HG02884 (cell line): ENCODE results near the gene CARS1.
"Not testable (repeated sequence)": the region's sequence is repeated elsewhere in the genome, so short reads cannot be mapped to it uniquely, and the experiment has no call there.

ENCODE experiments used
- ATAC-seq: cut with Tn5 transposase; IDR thresholded peaks from one replicate; pipeline ENCODE4 v1.9.1; 2021; ENCODE audit warnings: mild to moderate bottlenecking, moderate library complexity; ENCODE audit not compliant: unreplicated experiment

CARS1 gene

GRCh38 chr11:3063876-3064275 is 6.7 kb upstream of the CARS1 start:
- not testable (repeated sequence) for ATAC-seq

- ATAC-seq: not testable (repeated sequence)
These were observed 6.2 kb upstream of the CARS1 start for GRCh38 chr11:3063432-3063831.

- ATAC-seq: no peak
These were observed 3.3 kb upstream of the CARS1 start for GRCh38 chr11:3060436-3061025.

GRCh38 chr11:3058753-3059664 is 1.8 kb upstream of the CARS1 start:
- ATAC-seq: no peak

- no peak for ATAC-seq
These were observed 741 bp downstream of the CARS1 start for GRCh38 chr11:3056296-3057068.

GRCh38 chr11:3055891-3056290 is 1.3 kb downstream of the CARS1 start:
- ATAC-seq: no peak

- ATAC-seq: no peak
These were observed 4.7 kb downstream of the CARS1 start for GRCh38 chr11:3052567-3052966.

- no peak for ATAC-seq
These were observed 5.1 kb downstream of the CARS1 start for GRCh38 chr11:3052109-3052479.

GRCh38 chr11:3051196-3052108 is 5.8 kb downstream of the CARS1 start:
- no peak for ATAC-seq

GRCh38 chr11:3050386-3051195 is 6.6 kb downstream of the CARS1 start:
- no peak for ATAC-seq

GRCh38 chr11:3049430-3050243 is 7.6 kb downstream of the CARS1 start:
- ATAC-seq: peak; percentile 89

GRCh38 chr11:3047637-3048036 is 9.6 kb downstream of the CARS1 start:
- no peak for ATAC-seq

GRCh38 chr11:3046641-3047040 is 10.6 kb downstream of the CARS1 start:
- ATAC-seq: no peak

GRCh38 chr11:3046190-3046589 is 11.0 kb downstream of the CARS1 start:
- ATAC-seq: no peak

GRCh38 chr11:3044915-3045314 is 12.3 kb downstream of the CARS1 start:
- ATAC-seq: no peak

GRCh38 chr11:3044004-3044403 is 13.2 kb downstream of the CARS1 start:
- ATAC-seq: no peak

- ATAC-seq: no peak
These were observed 13.8 kb downstream of the CARS1 start for GRCh38 chr11:3043315-3043871.

GRCh38 chr11:3042496-3043314 is 14.5 kb downstream of the CARS1 start:
- ATAC-seq: no peak
